Natural killer cell (primary cell): ENCODE results near the gene MYH6. TPM values are rescaled to one million over a fixed set of nuclear protein-coding genes. Genes with fewer than 3 reads are reported as not detected.

ENCODE experiments used
- ATAC-seq, 3 donors: fragments of 150-1000 bp in 2 of 3; fragments of 200-7000 bp in 1 of 3; cut with Tn5 transposase; 1 replicate in 1 of 3; 2 replicates in 2 of 3; pipeline ENCODE4 v1.10.0; 2021; ENCODE audit warnings: mild to moderate bottlenecking in 2 of 3, moderate library complexity in 2 of 3
- DNase-seq, 2 donors: peaks; one replicate each; pipeline versions ENCODE4 v3.0.0 to v3.0.0-alpha.2; 2013 to 2021; ENCODE audit warnings: mixed read lengths in 1 of 2
- H3K27ac ChIP-seq: one replicate; pipeline ENCODE4 v1.5.1; 2013; ENCODE audit warnings: mild to moderate bottlenecking, low read length
- H3K27me3 ChIP-seq: one replicate; pipeline ENCODE4 v1.6.1; 2013; ENCODE audit warnings: low read length; ENCODE audit not compliant: control insufficient read depth, insufficient read depth
- H3K36me3 ChIP-seq: one replicate; pipeline ENCODE4 v1.6.1; 2013; ENCODE audit warnings: low read length; ENCODE audit not compliant: control insufficient read depth, insufficient read depth
- H3K4me1 ChIP-seq: one replicate; pipeline ENCODE4 v1.6.1; 2013; ENCODE audit warnings: low read length; ENCODE audit not compliant: control insufficient read depth, insufficient read depth
- H3K4me3 ChIP-seq: one replicate; pipeline ENCODE4 v1.5.1; 2013; ENCODE audit warnings: low read length
- H3K9me3 ChIP-seq: one replicate; pipeline ENCODE4 v1.6.1; 2013; ENCODE audit warnings: low read length; ENCODE audit not compliant: control insufficient read depth, insufficient read depth
- H3K27ac Mint-ChIP-seq, 2 donors: one replicate each; pipeline ENCODE4 v1.8.0; 2022; ENCODE audit warnings: mild to moderate bottlenecking in 2 of 2, mixed read lengths in 2 of 2, moderate library complexity in 1 of 2
- H3K27me3 Mint-ChIP-seq, 2 donors: one replicate each; pipeline ENCODE4 v1.8.0; 2022; ENCODE audit warnings: low read depth in 2 of 2, mixed read lengths in 2 of 2
- H3K36me3 Mint-ChIP-seq: one replicate; pipeline ENCODE4 v1.8.0; 2022; ENCODE audit warnings: mixed read lengths
- H3K4me1 Mint-ChIP-seq, 2 donors: one replicate each; pipeline ENCODE4 v1.8.0; 2022; ENCODE audit warnings: mixed read lengths in 2 of 2
- H3K4me3 Mint-ChIP-seq: one replicate; pipeline ENCODE4 v1.8.0; 2022; ENCODE audit warnings: mild to moderate bottlenecking, moderate library complexity, mixed read lengths
- H3K9me3 Mint-ChIP-seq, 2 donors: one replicate each; pipeline ENCODE4 v1.8.0; 2022; ENCODE audit warnings: mixed read lengths in 2 of 2
- CTCF ChIP-seq: fragments of 200-600 bp; IDR thresholded peaks from one replicate; pipeline ENCODE4 v1.8.0; 2022; ENCODE audit warnings: antibody characterized with exemption
- WGBS: methylation state at CpG from one replicate; pipeline ENCODE4 v1.1.7; 2013; ENCODE audit warnings: missing lambda C conversion rate; ENCODE audit not compliant: insufficient coverage; 5-methylcytosine and 5-hydroxymethylcytosine counted together
- intact Hi-C: fragments of 100-400 bp; cut with micrococcal nuclease; formaldehyde crosslinking; loops from one replicate; pipeline ENCODE4 v1.14.2; 2022
- total RNA-seq, 4 donors: library from RNA; stranded (reverse); fragments of 120-200 nt in 1 of 4; gene quantifications; one replicate each; pipeline versions ENCODE4 v1.2.3 to v1.2.4, GENCODE V29; 2013 to 2022

MYH6 gene
- total RNA-seq, 3 donors from 2014 or later (not counting 1 experiment from before 2014, with no cell fraction given) = not detected

- H3K27me3 Mint-ChIP-seq = peaks cover 5 to 8% of the 10 kb centered on the region in 2 donors
- ATAC-seq (no peak), DNase-seq (no peak)
- no peak overlapping the region for H3K4me3 ChIP-seq
- no peak for TF ChIP-seq CTCF
- 82% methylated on average over 10 of the region's 10 CpGs for WGBS
- H3K36me3 ChIP-seq = no peaks in the 10 kb centered on the region
- peaks cover 0 to 6% of the 10 kb centered on the region in 2 donors for H3K4me1 Mint-ChIP-seq
- no peak overlapping the region for H3K27ac ChIP-seq
- H3K9me3 Mint-ChIP-seq = no peaks in the 10 kb centered on the region
- H3K27me3 ChIP-seq = no peaks in the 10 kb centered on the region
- H3K27ac Mint-ChIP-seq = no peak overlapping the region
- no peaks in the 10 kb centered on the region for H3K9me3 ChIP-seq
- no peak overlapping the region for H3K4me3 Mint-ChIP-seq
- no peaks in the 10 kb centered on the region for H3K4me1 ChIP-seq
- no peaks in the 10 kb centered on the region for H3K36me3 Mint-ChIP-seq
- intact Hi-C loops = no loop called here
These were observed 25.4 kb upstream of the MYH6 start for GRCh38 chr14:23433457-23433856.

- Mint-ChIP-seq H3K4me1 (peaks cover 0 to under 1% of the 10 kb centered on the region in 2 donors), H3K27me3 (peaks cover 5 to 8% of the 10 kb centered on the region in 2 donors), H3K36me3 (no peaks in the 10 kb centered on the region), H3K4me3 (no peak overlapping the region), H3K9me3 (no peaks in the 10 kb centered on the region), H3K27ac (no peak overlapping the region)
- no peaks in the 10 kb centered on the region for H3K9me3 ChIP-seq
- DNase-seq (no peak), ATAC-seq (no peak)
- WGBS = 88% methylated on average over 10 of the region's 10 CpGs
- H3K4me3 ChIP-seq = no peak overlapping the region
- H3K4me1 ChIP-seq = no peaks in the 10 kb centered on the region
- TF ChIP-seq CTCF = no peak
- intact Hi-C loops = no loop called here
- H3K27me3 ChIP-seq = no peaks in the 10 kb centered on the region
- H3K36me3 ChIP-seq = no peaks in the 10 kb centered on the region
- no peak overlapping the region for H3K27ac ChIP-seq
These were observed 24.9 kb upstream of the MYH6 start for GRCh38 chr14:23432946-23433345.

GRCh38 chr14:23432102-23432925 is 24.2 kb upstream of the MYH6 start:
- Histone ChIP-seq H3K27me3 (no peaks in the 10 kb centered on the region), H3K4me1 (no peaks in the 10 kb centered on the region), H3K27ac (no peak overlapping the region), H3K4me3 (no peak overlapping the region), H3K36me3 (no peaks in the 10 kb centered on the region), H3K9me3 (no peaks in the 10 kb centered on the region)
- intact Hi-C loops = no loop called here
- Mint-ChIP-seq H3K4me1 (no peaks in the 10 kb centered on the region), H3K36me3 (no peaks in the 10 kb centered on the region), H3K27me3 (peaks cover 5 to 8% of the 10 kb centered on the region in 2 donors), H3K9me3 (no peaks in the 10 kb centered on the region), H3K27ac (no peak overlapping the region), H3K4me3 (no peak overlapping the region)
- DNase-seq (no peak), ATAC-seq (no peak)
- 85% methylated on average over 17 of the region's 17 CpGs for WGBS
- TF ChIP-seq CTCF = no peak

- no peak for DNase-seq
- Mint-ChIP-seq H3K9me3 (no peaks in the 10 kb centered on the region), H3K27me3 (peaks cover 5 to 8% of the 10 kb centered on the region in 2 donors), H3K4me1 (no peaks in the 10 kb centered on the region), H3K4me3 (no peak overlapping the region), H3K36me3 (no peaks in the 10 kb centered on the region), H3K27ac (no peak overlapping the region)
- Histone ChIP-seq H3K27ac (no peak overlapping the region), H3K4me3 (no peak overlapping the region), H3K9me3 (no peaks in the 10 kb centered on the region), H3K27me3 (no peaks in the 10 kb centered on the region), H3K4me1 (no peaks in the 10 kb centered on the region), H3K36me3 (no peaks in the 10 kb centered on the region)
- intact Hi-C loops = no loop called here
- TF ChIP-seq CTCF = no peak
- no peak for ATAC-seq
- 89% methylated on average over 10 of the region's 10 CpGs for WGBS
These were observed 23.4 kb upstream of the MYH6 start for GRCh38 chr14:23431486-23431885.
